Measurements from ENCODE around the gene STK31.

The STK31 gene

DNA sequence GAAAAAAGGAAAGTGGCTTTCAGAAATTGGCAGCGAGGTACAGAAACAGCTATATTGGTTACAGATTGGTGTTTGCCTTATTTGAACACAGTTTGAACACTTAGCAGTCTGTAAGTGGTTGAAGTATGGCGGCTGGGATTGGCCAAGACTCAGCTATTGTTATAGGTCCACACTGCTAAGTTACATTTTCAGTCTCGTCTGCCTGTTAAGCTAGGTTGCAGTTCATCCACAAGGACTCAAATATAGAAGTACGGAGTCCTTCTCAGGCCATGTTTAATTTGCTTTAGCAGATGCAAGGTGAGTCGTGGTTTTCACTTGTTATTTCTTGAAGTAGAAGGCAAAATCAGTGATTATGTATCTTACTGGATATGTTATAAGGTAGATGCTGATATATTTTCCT is 73.1 kb downstream of the STK31 start:
- TF ChIP-seq OVOL3 (tag by site-specific recombination; IDR thresholded peaks at IDR 0.05) (no peak), BCL6B (tag by site-specific recombination; IDR thresholded peaks at IDR 0.05) (no peak), ZNF776 (tag by site-specific recombination; IDR thresholded peaks at IDR 0.05; ENCODE audit: borderline replicate concordance) (no peak), ZNF184 (tag by site-specific recombination; IDR thresholded peaks at IDR 0.05) (no peak)
- TF ChIP-seq, protein P1, sequence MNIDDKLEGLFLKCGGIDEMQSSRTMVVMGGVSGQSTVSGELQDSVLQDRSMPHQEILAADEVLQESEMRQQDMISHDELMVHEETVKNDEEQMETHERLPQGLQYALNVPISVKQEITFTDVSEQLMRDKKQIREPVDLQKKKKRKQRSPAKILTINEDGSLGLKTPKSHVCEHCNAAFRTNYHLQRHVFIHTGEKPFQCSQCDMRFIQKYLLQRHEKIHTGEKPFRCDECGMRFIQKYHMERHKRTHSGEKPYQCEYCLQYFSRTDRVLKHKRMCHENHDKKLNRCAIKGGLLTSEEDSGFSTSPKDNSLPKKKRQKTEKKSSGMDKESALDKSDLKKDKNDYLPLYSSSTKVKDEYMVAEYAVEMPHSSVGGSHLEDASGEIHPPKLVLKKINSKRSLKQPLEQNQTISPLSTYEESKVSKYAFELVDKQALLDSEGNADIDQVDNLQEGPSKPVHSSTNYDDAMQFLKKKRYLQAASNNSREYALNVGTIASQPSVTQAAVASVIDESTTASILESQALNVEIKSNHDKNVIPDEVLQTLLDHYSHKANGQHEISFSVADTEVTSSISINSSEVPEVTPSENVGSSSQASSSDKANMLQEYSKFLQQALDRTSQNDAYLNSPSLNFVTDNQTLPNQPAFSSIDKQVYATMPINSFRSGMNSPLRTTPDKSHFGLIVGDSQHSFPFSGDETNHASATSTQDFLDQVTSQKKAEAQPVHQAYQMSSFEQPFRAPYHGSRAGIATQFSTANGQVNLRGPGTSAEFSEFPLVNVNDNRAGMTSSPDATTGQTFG (tag by site-specific recombination; IDR thresholded peaks at IDR 0.05; ENCODE audit: borderline replicate concordance): no peak
- TF ChIP-seq, protein P2, sequence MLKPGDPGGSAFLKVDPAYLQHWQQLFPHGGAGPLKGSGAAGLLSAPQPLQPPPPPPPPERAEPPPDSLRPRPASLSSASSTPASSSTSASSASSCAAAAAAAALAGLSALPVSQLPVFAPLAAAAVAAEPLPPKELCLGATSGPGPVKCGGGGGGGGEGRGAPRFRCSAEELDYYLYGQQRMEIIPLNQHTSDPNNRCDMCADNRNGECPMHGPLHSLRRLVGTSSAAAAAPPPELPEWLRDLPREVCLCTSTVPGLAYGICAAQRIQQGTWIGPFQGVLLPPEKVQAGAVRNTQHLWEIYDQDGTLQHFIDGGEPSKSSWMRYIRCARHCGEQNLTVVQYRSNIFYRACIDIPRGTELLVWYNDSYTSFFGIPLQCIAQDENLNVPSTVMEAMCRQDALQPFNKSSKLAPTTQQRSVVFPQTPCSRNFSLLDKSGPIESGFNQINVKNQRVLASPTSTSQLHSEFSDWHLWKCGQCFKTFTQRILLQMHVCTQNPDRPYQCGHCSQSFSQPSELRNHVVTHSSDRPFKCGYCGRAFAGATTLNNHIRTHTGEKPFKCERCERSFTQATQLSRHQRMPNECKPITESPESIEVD (tag by site-specific recombination; IDR thresholded peaks at IDR 0.05): no peak
- TF ChIP-seq, protein P3, sequence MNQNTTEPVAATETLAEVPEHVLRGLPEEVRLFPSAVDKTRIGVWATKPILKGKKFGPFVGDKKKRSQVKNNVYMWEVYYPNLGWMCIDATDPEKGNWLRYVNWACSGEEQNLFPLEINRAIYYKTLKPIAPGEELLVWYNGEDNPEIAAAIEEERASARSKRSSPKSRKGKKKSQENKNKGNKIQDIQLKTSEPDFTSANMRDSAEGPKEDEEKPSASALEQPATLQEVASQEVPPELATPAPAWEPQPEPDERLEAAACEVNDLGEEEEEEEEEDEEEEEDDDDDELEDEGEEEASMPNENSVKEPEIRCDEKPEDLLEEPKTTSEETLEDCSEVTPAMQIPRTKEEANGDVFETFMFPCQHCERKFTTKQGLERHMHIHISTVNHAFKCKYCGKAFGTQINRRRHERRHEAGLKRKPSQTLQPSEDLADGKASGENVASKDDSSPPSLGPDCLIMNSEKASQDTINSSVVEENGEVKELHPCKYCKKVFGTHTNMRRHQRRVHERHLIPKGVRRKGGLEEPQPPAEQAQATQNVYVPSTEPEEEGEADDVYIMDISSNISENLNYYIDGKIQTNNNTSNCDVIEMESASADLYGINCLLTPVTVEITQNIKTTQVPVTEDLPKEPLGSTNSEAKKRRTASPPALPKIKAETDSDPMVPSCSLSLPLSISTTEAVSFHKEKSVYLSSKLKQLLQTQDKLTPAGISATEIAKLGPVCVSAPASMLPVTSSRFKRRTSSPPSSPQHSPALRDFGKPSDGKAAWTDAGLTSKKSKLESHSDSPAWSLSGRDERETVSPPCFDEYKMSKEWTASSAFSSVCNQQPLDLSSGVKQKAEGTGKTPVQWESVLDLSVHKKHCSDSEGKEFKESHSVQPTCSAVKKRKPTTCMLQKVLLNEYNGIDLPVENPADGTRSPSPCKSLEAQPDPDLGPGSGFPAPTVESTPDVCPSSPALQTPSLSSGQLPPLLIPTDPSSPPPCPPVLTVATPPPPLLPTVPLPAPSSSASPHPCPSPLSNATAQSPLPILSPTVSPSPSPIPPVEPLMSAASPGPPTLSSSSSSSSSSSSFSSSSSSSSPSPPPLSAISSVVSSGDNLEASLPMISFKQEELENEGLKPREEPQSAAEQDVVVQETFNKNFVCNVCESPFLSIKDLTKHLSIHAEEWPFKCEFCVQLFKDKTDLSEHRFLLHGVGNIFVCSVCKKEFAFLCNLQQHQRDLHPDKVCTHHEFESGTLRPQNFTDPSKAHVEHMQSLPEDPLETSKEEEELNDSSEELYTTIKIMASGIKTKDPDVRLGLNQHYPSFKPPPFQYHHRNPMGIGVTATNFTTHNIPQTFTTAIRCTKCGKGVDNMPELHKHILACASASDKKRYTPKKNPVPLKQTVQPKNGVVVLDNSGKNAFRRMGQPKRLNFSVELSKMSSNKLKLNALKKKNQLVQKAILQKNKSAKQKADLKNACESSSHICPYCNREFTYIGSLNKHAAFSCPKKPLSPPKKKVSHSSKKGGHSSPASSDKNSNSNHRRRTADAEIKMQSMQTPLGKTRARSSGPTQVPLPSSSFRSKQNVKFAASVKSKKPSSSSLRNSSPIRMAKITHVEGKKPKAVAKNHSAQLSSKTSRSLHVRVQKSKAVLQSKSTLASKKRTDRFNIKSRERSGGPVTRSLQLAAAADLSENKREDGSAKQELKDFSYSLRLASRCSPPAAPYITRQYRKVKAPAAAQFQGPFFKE (tag by site-specific recombination; IDR thresholded peaks at IDR 0.05; ENCODE audit: borderline replicate concordance): no peak
- H3K4me3 ChIP-seq (ENCODE audit: low read depth, low read length): no peak overlapping the region
- no peaks in the 10 kb centered on the region for H3K4me1 ChIP-seq (ENCODE audit: control insufficient read depth, insufficient read depth, low read length)
- H3K9me3 ChIP-seq (ENCODE audit: control insufficient read depth, insufficient read depth, low read depth, low read length): no peaks in the 10 kb centered on the region
- no peak overlapping the region for H3K27ac ChIP-seq (ENCODE audit: extremely low read depth, low read depth, low read length)
- ChIA-PET POLR2A (no interaction called here), CTCF (interaction anchor here (0.6 kb wide), 1 partner anchor 1383 kb away, joined by 3 read pairs; no protein-coding TSS in a partner anchor)
- H3K36me3 ChIP-seq (ENCODE audit: control insufficient read depth in 2 of 2, insufficient read depth in 1 of 2, low read length in 2 of 2): no peaks in the 10 kb centered on the region

DNA sequence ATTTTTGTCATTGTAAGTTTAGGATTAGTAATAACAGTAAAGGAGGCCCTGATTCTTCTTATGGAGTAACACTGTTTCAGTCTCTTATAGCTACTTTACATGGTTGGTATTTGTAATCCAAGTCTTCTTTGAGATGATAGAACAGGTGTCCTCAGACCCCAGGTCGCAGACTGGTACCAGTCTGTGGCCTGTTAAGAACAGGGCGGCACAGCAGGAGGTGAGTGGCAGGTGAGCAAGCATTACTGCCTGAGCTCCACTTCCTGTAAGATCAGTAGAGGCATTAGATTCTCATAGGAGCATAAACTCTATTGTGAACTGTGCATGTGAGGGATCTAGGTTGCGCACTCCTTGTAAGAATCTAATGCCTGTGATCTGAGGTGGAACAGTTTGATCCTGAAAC is 77.3 kb downstream of the STK31 start:
- Histone ChIP-seq H3K4me3 (ENCODE audit: low read depth, low read length) (no peak overlapping the region), H3K27ac (ENCODE audit: extremely low read depth, low read depth, low read length) (no peak overlapping the region), H3K9me3 (ENCODE audit: control insufficient read depth, insufficient read depth, low read depth, low read length) (no peaks in the 10 kb centered on the region), H3K36me3 (ENCODE audit: control insufficient read depth in 2 of 2, insufficient read depth in 1 of 2, low read length in 2 of 2) (no peaks in the 10 kb centered on the region), H3K4me1 (ENCODE audit: control insufficient read depth, insufficient read depth, low read length) (no peaks in the 10 kb centered on the region)
- CTCF ChIA-PET: no interaction called here
- POLR2A ChIA-PET: no interaction called here
- TF ChIP-seq, protein P4, sequence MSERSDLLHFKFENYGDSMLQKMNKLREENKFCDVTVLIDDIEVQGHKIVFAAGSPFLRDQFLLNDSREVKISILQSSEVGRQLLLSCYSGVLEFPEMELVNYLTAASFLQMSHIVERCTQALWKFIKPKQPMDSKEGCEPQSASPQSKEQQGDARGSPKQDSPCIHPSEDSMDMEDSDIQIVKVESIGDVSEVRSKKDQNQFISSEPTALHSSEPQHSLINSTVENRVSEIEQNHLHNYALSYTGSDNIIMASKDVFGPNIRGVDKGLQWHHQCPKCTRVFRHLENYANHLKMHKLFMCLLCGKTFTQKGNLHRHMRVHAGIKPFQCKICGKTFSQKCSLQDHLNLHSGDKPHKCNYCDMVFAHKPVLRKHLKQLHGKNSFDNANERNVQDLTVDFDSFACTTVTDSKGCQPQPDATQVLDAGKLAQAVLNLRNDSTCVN (tag by site-specific recombination; optimal IDR thresholded peaks at IDR 0.05): no peak
- no peak for TF ChIP-seq ZNF16 (tag by site-specific recombination; IDR thresholded peaks at IDR 0.05; ENCODE audit: low read depth)
- no peak for TF ChIP-seq ZNF707 (tag by site-specific recombination; IDR thresholded peaks at IDR 0.05)
- TF ChIP-seq ZNF280D (tag by site-specific recombination; IDR thresholded peaks at IDR 0.05): no peak
- no peak for TF ChIP-seq ZBTB20 (tag by site-specific recombination; IDR thresholded peaks at IDR 0.05)
- no peak for TF ChIP-seq ZNF157 (tag by site-specific recombination; IDR thresholded peaks at IDR 0.05)
- TF ChIP-seq ZNF626 (tag by site-specific recombination; IDR thresholded peaks at IDR 0.05): no peak
- no peak for TF ChIP-seq IKZF3 (tag by site-specific recombination; IDR thresholded peaks at IDR 0.05)
- TF ChIP-seq HOXD13 (CRISPR knock-in tag; IDR thresholded peaks at IDR 0.05; ENCODE audit: borderline replicate concordance): no peak
- no peak for TF ChIP-seq ZNF521 (tag by site-specific recombination; IDR thresholded peaks at IDR 0.05)
- TF ChIP-seq ZNF302 (tag by site-specific recombination; IDR thresholded peaks at IDR 0.05; ENCODE audit: low read depth): no peak

All from HEK293 (cell line).